Neural cell (in vitro differentiated cells): Measurements from ENCODE around the gene SAMD14. TPM values are rescaled to one million over a fixed set of nuclear protein-coding genes. Genes with fewer than 3 reads are reported as not detected.

Experiments
- H2AFZ ChIP-seq: fragments of 200-600, 300-800 bp; sonication (generic), shearing (Covaris generic); 2 replicates; pipeline ENCODE4 v1.6.0; 2014; ENCODE audit warnings: low read depth, mild to moderate bottlenecking, antibody characterized with exemption, low read length, moderate library complexity
- H3F3A ChIP-seq: fragments of 200-600 bp; shearing (Covaris generic); 2 replicates; pipeline ENCODE4 v1.6.1; 2016; ENCODE audit warnings: mild to moderate bottlenecking, moderate library complexity, mixed read lengths, antibody characterized with exemption, low read length; ENCODE audit not compliant: insufficient read depth, poor library complexity, severe bottlenecking
- H3K27ac ChIP-seq: fragments of 200-600, 300-800 bp; sonication (generic), shearing (Covaris generic); 2 replicates; pipeline ENCODE4 v1.5.1; 2014; ENCODE audit warnings: mild to moderate bottlenecking, low read length, moderate library complexity
- H3K27me3 ChIP-seq: fragments of 300-800, 200-600 bp; sonication (generic), shearing (Covaris generic); 2 replicates; pipeline ENCODE4 v1.6.0; 2014; ENCODE audit warnings: mild to moderate bottlenecking, low read depth, low read length, moderate library complexity; ENCODE audit not compliant: insufficient read depth
- H3K36me3 ChIP-seq: fragments of 300-800, 200-600 bp; sonication (generic), shearing (Covaris generic); 2 replicates; pipeline ENCODE4 v1.5.1; 2014; ENCODE audit warnings: mild to moderate bottlenecking, antibody characterized with exemption, low read length, moderate library complexity; ENCODE audit not compliant: insufficient read depth
- H3K4me2 ChIP-seq: fragments of 300-800, 200-600 bp; sonication (generic), shearing (Covaris generic); 2 replicates; pipeline ENCODE4 v1.6.0; 2014; ENCODE audit warnings: mild to moderate bottlenecking, low read length
- H3K4me3 ChIP-seq: fragments of 300-800, 200-600 bp; sonication (generic), shearing (Covaris generic); 2 replicates; pipeline ENCODE4 v1.5.1; 2014; ENCODE audit warnings: mild to moderate bottlenecking, low read length, moderate library complexity
- H3K79me2 ChIP-seq: fragments of 200-600 bp; shearing (Covaris generic); replicated peaks from 2 replicates; pipeline ENCODE4 v1.6.0; 2014; ENCODE audit warnings: mild to moderate bottlenecking, low read length, moderate library complexity; ENCODE audit not compliant: insufficient read depth
- H3K9ac ChIP-seq: fragments of 300-800, 200-600 bp; sonication (generic), shearing (Covaris generic); 2 replicates; pipeline ENCODE4 v1.6.1; 2016; ENCODE audit warnings: mild to moderate bottlenecking, low read length, mixed read lengths
- H3K9me2 ChIP-seq: fragments of 200-600 bp; shearing (Covaris generic); 2 replicates; pipeline ENCODE4 v1.6.1; 2016; ENCODE audit warnings: mild to moderate bottlenecking, low read length, mixed read lengths; ENCODE audit not compliant: insufficient read depth
- H3K9me3 ChIP-seq: fragments of 200-600, 300-800 bp; sonication (generic), shearing (Covaris generic); 2 replicates; pipeline ENCODE4 v1.6.1; 2016; ENCODE audit warnings: mild to moderate bottlenecking, mixed run types, low read length, moderate library complexity, mixed read lengths
- H4K20me1 ChIP-seq: fragments of 200-600 bp; shearing (Covaris generic); 2 replicates; pipeline ENCODE4 v1.6.1; 2016; ENCODE audit warnings: mild to moderate bottlenecking, mixed run types; ENCODE audit not compliant: insufficient read depth
- CTCF ChIP-seq: fragments of 450-650 bp; IDR thresholded peaks from 2 replicates; pipeline ENCODE4 v1.5.1; 2014; ENCODE audit warnings: antibody characterized with exemption, mild to moderate bottlenecking, moderate library complexity; ENCODE audit not compliant: poor library complexity, severe bottlenecking
- EP300 ChIP-seq: fragments of 450-650 bp; conservative IDR thresholded peaks from 2 replicates; pipeline ENCODE4 v1.6.1; 2014; ENCODE audit warnings: antibody characterized with exemption, mild to moderate bottlenecking, moderate library complexity; ENCODE audit not compliant: poor library complexity, severe bottlenecking
- EZH2 ChIP-seq: fragments of 200-600, 300-800 bp; shearing (Covaris generic), sonication (generic); IDR thresholded peaks from 2 replicates; pipeline ENCODE4 v1.6.1; 2014; ENCODE audit warnings: antibody characterized with exemption, low read length, borderline replicate concordance, mild to moderate bottlenecking; ENCODE audit not compliant: insufficient read depth, poor library complexity, severe bottlenecking
- MXI1 ChIP-seq: fragments of 450-650 bp; conservative IDR thresholded peaks from 2 replicates; pipeline ENCODE4 v1.6.1; 2014; ENCODE audit warnings: antibody characterized with exemption, mild to moderate bottlenecking; ENCODE audit not compliant: poor library complexity, severe bottlenecking
- POLR2AphosphoS5 ChIP-seq: IDR thresholded peaks from 2 replicates; pipeline ENCODE4 v1.6.1; 2012
- RAD21 ChIP-seq: fragments of 450-650 bp; conservative IDR thresholded peaks from 2 replicates; pipeline ENCODE4 v1.6.1; 2014; ENCODE audit warnings: antibody characterized with exemption, mild to moderate bottlenecking, moderate library complexity
- REST ChIP-seq: IDR thresholded peaks from 2 replicates; pipeline ENCODE4 v1.6.1; 2012; ENCODE audit warnings: borderline replicate concordance
- SMC3 ChIP-seq: fragments of 450-650 bp; conservative IDR thresholded peaks from 2 replicates; pipeline ENCODE4 v1.6.1; 2014; ENCODE audit warnings: antibody characterized with exemption, mild to moderate bottlenecking, moderate library complexity; ENCODE audit not compliant: poor library complexity
- TAF1 ChIP-seq: IDR thresholded peaks from 2 replicates; pipeline ENCODE4 v1.6.1; 2012; ENCODE audit warnings: low read depth
- polyA plus RNA-seq: library from polyadenylated mRNA; depleted of rRNA; stranded (reverse); fragments of >200 nt; gene quantifications from 2 replicates; pipeline ENCODE4 v1.2.3, GENCODE V29; 2014

Gene SAMD14
- polyA plus RNA-seq, 1 donor from 2014 or later, result 105 TPM

GRCh38 chr17:50096092-50096491 is 33.9 kb downstream of the SAMD14 start:
- H3K36me3 ChIP-seq, result no peaks in the 10 kb centered on the region
- no peak overlapping the region for H3K27ac ChIP-seq
- H3K9me2 ChIP-seq, result no peaks in the 10 kb centered on the region
- no peak overlapping the region for H2AFZ ChIP-seq
- no peaks in the 10 kb centered on the region for H3K27me3 ChIP-seq
- H4K20me1 ChIP-seq, result no peaks in the 10 kb centered on the region
- H3K9ac ChIP-seq, result peak overlapping the region; percentile 78
- H3K4me3 ChIP-seq, result peak overlapping the region; percentile 97
- no peak for TF ChIP-seq EZH2
- no peak for TF ChIP-seq EP300
- TF ChIP-seq RAD21, result no peak
- TF ChIP-seq CTCF, result no peak
- no peak for TF ChIP-seq POLR2AphosphoS5
- TF ChIP-seq TAF1, result no peak
- TF ChIP-seq SMC3, result no peak
- TF ChIP-seq REST, result no peak
- TF ChIP-seq MXI1, result no peak
- H3K79me2 ChIP-seq, result peaks cover 9% of the 10 kb centered on the region
- H3F3A ChIP-seq, result no peaks in the 10 kb centered on the region
- peak overlapping the region; percentile 72 for H3K4me2 ChIP-seq
- no peaks in the 10 kb centered on the region for H3K9me3 ChIP-seq

GRCh38 chr17:50095626-50096037 is 34.3 kb downstream of the SAMD14 start:
- Histone ChIP-seq H3K79me2 (peaks cover 9% of the 10 kb centered on the region), H3K36me3 (no peaks in the 10 kb centered on the region), H3F3A (no peaks in the 10 kb centered on the region), H3K9me3 (no peaks in the 10 kb centered on the region), H3K4me2 (peak overlapping the region; percentile 72), H3K9me2 (no peaks in the 10 kb centered on the region), H3K27ac (peak overlapping the region; percentile 43), H3K27me3 (no peaks in the 10 kb centered on the region), H4K20me1 (no peaks in the 10 kb centered on the region), H3K4me3 (peak overlapping the region; percentile 97), H3K9ac (peak overlapping the region; percentile 78), H2AFZ (peak overlapping the region; percentile 84)
- TF ChIP-seq REST (no peak), CTCF (no peak), POLR2AphosphoS5 (no peak), EP300 (no peak), TAF1 (no peak), SMC3 (no peak), EZH2 (no peak), MXI1 (no peak), RAD21 (no peak)
